ENCODE measurements around the gene MGLL.

- TF ChIP-seq EZH2 (IDR thresholded peaks at IDR 0.05; ENCODE audit: insufficient read depth, poor library complexity, severe bottlenecking) (no peak), EZH2phosphoT487 (IDR thresholded peaks at IDR 0.05; ENCODE audit: insufficient read depth, low read depth) (no peak)
These were observed 152.1 kb downstream of the MGLL start for GRCh38 chr3:127670229-127670559.
